H1 (cell line): ENCODE data around the gene R3HDM1. TPM values are rescaled to one million over a fixed set of nuclear protein-coding genes. Genes with fewer than 3 reads are reported as not detected.
A peak's percentile ranks its signal among the peaks of the same experiment; 100 is the strongest.

Experiments used
- CTCF ChIA-PET: fragments of 300-600 bp; sonication (Branson Sonifier 250); formaldehyde crosslinking; loops from one replicate; lab custom pipeline; 2021; ENCODE audit not compliant: partially characterized antibody; lab: Charles Lee
- POLR2A ChIA-PET: fragments of 300-600 bp; sonication (Branson Sonifier 250); formaldehyde crosslinking; loops from one replicate; lab custom pipeline; 2021; ENCODE audit warnings: inconsistent platforms; ENCODE audit not compliant: partially characterized antibody; lab: Charles Lee
- DNase-seq, 2 experiments: peaks; one replicate each; pipeline versions ENCODE4 v3.0.0 to v3.0.0-alpha.2; 2010 to 2022; ENCODE audit warnings: low spot score in 2 of 2, low read depth in 1 of 2, mixed read lengths in 1 of 2
- FAIRE-seq: peaks from 2 replicates; lab custom pipeline; 2011; peaks lifted over from hg19 to GRCh38; lab: Jason Lieb, UNC
- H2AFZ ChIP-seq: 2 replicates; pipeline ENCODE4 v1.8.1; 2012; ENCODE audit warnings: low read length, inconsistent platforms
- H2AK5ac ChIP-seq: 2 replicates; pipeline ENCODE4 v1.6.1; 2013; ENCODE audit warnings: low read depth, low read length
- H2BK120ac ChIP-seq: replicated peaks from 2 replicates; pipeline ENCODE3; 2013; ENCODE audit warnings: low read depth, low read length, inconsistent platforms
- H2BK12ac ChIP-seq: 2 replicates; pipeline ENCODE4 v1.6.1; 2013; ENCODE audit warnings: low read depth, low read length
- H2BK15ac ChIP-seq: 2 replicates; pipeline ENCODE4 v1.6.1; 2013; ENCODE audit warnings: low read length
- H2BK20ac ChIP-seq: 2 replicates; pipeline ENCODE4 v1.6.1; 2013; ENCODE audit warnings: low read length
- H2BK5ac ChIP-seq: 2 replicates; pipeline ENCODE4 v1.6.1; 2013; ENCODE audit warnings: low read depth, low read length
- H3K14ac ChIP-seq: 2 replicates; pipeline ENCODE4 v1.6.1; 2013; ENCODE audit warnings: inconsistent platforms; ENCODE audit not compliant: insufficient read length
- H3K18ac ChIP-seq: 2 replicates; pipeline ENCODE4 v1.6.1; 2013; ENCODE audit warnings: low read length; ENCODE audit errors: extremely low read depth
- H3K23ac ChIP-seq: 2 replicates; pipeline ENCODE4 v1.6.1; 2013; ENCODE audit warnings: inconsistent platforms; ENCODE audit not compliant: insufficient read length
- H3K23me2 ChIP-seq: 2 replicates; pipeline ENCODE4 v1.6.1; 2013; ENCODE audit warnings: low read depth, low read length
- H3K27ac ChIP-seq: 2 replicates; pipeline ENCODE4 v1.6.1; 2011; ENCODE audit warnings: low read depth, low read length, inconsistent platforms
- H3K27me3 ChIP-seq, 4 experiments: replicated peaks in 1 of 4; 1 replicate in 1 of 4; 2 replicates in 3 of 4; pipeline versions ENCODE4 v1.6.1 to v1.8.1; 2011 to 2013; ENCODE audit warnings: low read length in 3 of 4, mild to moderate bottlenecking in 3 of 4, inconsistent platforms in 2 of 4, mixed read lengths in 2 of 4, moderate library complexity in 1 of 4; ENCODE audit not compliant: control insufficient read depth in 3 of 4, insufficient read depth in 3 of 4; ENCODE audit errors: extremely low read depth in 1 of 4
- H3K36me3 ChIP-seq, 4 experiments: 2 replicates each; pipeline versions ENCODE4 v1.6.1 to v1.8.1; 2011 to 2013; ENCODE audit warnings: mild to moderate bottlenecking in 4 of 4, low read length in 3 of 4, moderate library complexity in 2 of 4, control low read depth in 1 of 4, inconsistent platforms in 1 of 4; ENCODE audit not compliant: insufficient read depth in 4 of 4, control insufficient read depth in 2 of 4
- H3K4ac ChIP-seq: replicated peaks from 2 replicates; pipeline ENCODE3; 2013; ENCODE audit warnings: low read length, low read depth, mixed read lengths, inconsistent platforms; ENCODE audit not compliant: insufficient read length
- H3K4me1 ChIP-seq, 4 experiments: replicated peaks in 1 of 4; 1 replicate in 1 of 4; 2 replicates in 3 of 4; pipeline versions ENCODE4 v1.6.1 to v1.8.1; 2011 to 2013; ENCODE audit warnings: low read length in 3 of 4, inconsistent platforms in 2 of 4, mixed read lengths in 1 of 4; ENCODE audit not compliant: insufficient read depth in 4 of 4, control insufficient read depth in 3 of 4
- H3K4me2 ChIP-seq, 2 experiments: 2 replicates each; pipeline versions ENCODE4 v1.6.1 to v1.8.1; 2011 to 2013; ENCODE audit warnings: low read depth in 2 of 2, low read length in 2 of 2, control low read depth in 1 of 2, inconsistent platforms in 1 of 2, mild to moderate bottlenecking in 1 of 2; ENCODE audit not compliant: insufficient read depth in 1 of 2
- H3K4me3 ChIP-seq, 4 experiments: fragments of 200-600, 300-600 bp in 1 of 4; sonication (generic), shearing (Covaris generic), sonication (Bioruptor Twin) in 1 of 4; 2 replicates each; pipeline versions ENCODE4 v1.5.1 to v1.8.1; 2011 to 2016; ENCODE audit warnings: low read length in 4 of 4, low read depth in 3 of 4, control low read depth in 2 of 4, inconsistent platforms in 2 of 4, mild to moderate bottlenecking in 2 of 4, mixed read lengths in 1 of 4, moderate library complexity in 1 of 4; ENCODE audit not compliant: insufficient read depth in 2 of 4; ENCODE audit errors: extremely low read depth in 1 of 4
- H3K56ac ChIP-seq: replicated peaks from 2 replicates; pipeline ENCODE3; 2013; ENCODE audit warnings: low read depth, mild to moderate bottlenecking, mixed read lengths, low read length, inconsistent platforms; ENCODE audit not compliant: insufficient read length
- H3K79me1 ChIP-seq: 2 replicates; pipeline ENCODE4 v1.6.1; 2013; ENCODE audit warnings: low read depth, low read length, control low read depth
- H3K79me2 ChIP-seq, 2 experiments: 2 replicates each; pipeline versions ENCODE4 v1.6.1 to v1.8.1; 2012 to 2013; ENCODE audit warnings: low read length in 2 of 2, mild to moderate bottlenecking in 2 of 2, inconsistent platforms in 1 of 2; ENCODE audit not compliant: insufficient read depth in 2 of 2, control insufficient read depth in 1 of 2
- H3K9ac ChIP-seq, 4 experiments: replicated peaks in 1 of 4; 1 replicate in 1 of 4; 2 replicates in 3 of 4; pipeline versions ENCODE4 v1.6.1 to v1.8.1; 2011 to 2013; ENCODE audit warnings: low read depth in 3 of 4, low read length in 3 of 4, control low read depth in 2 of 4, mild to moderate bottlenecking in 2 of 4, moderate library complexity in 2 of 4, inconsistent platforms in 1 of 4; ENCODE audit errors: extremely low read depth in 1 of 4
- H3K9me3 ChIP-seq, 2 experiments: 2 replicates each; pipeline versions ENCODE4 v1.6.1 to v1.8.1; 2012 to 2013; ENCODE audit warnings: mild to moderate bottlenecking in 2 of 2, moderate library complexity in 2 of 2, control low read depth in 1 of 2, inconsistent platforms in 1 of 2, low read depth in 1 of 2, low read length in 1 of 2, mixed read lengths in 1 of 2; ENCODE audit not compliant: insufficient read depth in 2 of 2
- H4K20me1 ChIP-seq, 2 experiments: replicated peaks in 1 of 2; 2 replicates each; pipeline versions ENCODE3 to v1.8.1; 2011 to 2013; ENCODE audit warnings: inconsistent platforms in 2 of 2, low read length in 2 of 2, mild to moderate bottlenecking in 1 of 2; ENCODE audit not compliant: insufficient read depth in 2 of 2, control insufficient read depth in 1 of 2
- H4K5ac ChIP-seq: 2 replicates; pipeline ENCODE4 v1.6.1; 2013; ENCODE audit warnings: low read length, low read depth, mixed read lengths, inconsistent platforms; ENCODE audit not compliant: insufficient read length
- H4K8ac ChIP-seq: 2 replicates; pipeline ENCODE4 v1.8.0; 2013; ENCODE audit warnings: mild to moderate bottlenecking, moderate library complexity, low read length, inconsistent platforms; ENCODE audit not compliant: insufficient read depth; ENCODE audit errors: extremely low read depth
- H4K91ac ChIP-seq: replicated peaks from 2 replicates; pipeline ENCODE3; 2013; ENCODE audit warnings: low read length, mixed read lengths, inconsistent platforms; ENCODE audit not compliant: insufficient read length
- BACH1 ChIP-seq: IDR thresholded peaks from 2 replicates; pipeline ENCODE4 v1.6.1; 2012; ENCODE audit warnings: low read length, improper control_type of control experiment
- CBX8 ChIP-seq: fragments of 300-800, 300-1000 bp; sonication (generic); IDR thresholded peaks from 2 replicates; pipeline ENCODE4 v1.7.1; 2016; ENCODE audit warnings: low read depth, low read length, borderline replicate concordance
- CEBPB ChIP-seq: IDR thresholded peaks from 2 replicates; pipeline ENCODE4 v1.6.1; 2012; ENCODE audit warnings: low read depth, low read length
- EP300 ChIP-seq, 2 experiments: IDR thresholded peaks; 1 replicate in 1 of 2; 2 replicates in 1 of 2; pipeline ENCODE4 v1.6.1; 2011 to 2012; ENCODE audit warnings: low read depth in 2 of 2, low read length in 2 of 2, mild to moderate bottlenecking in 2 of 2, borderline replicate concordance in 1 of 2, inconsistent platforms in 1 of 2, moderate library complexity in 1 of 2
- NRF1 ChIP-seq: IDR thresholded peaks from 2 replicates; pipeline ENCODE4 v1.6.1; 2011; ENCODE audit warnings: mild to moderate bottlenecking, low read depth, low read length, improper control_type of control experiment
- POLR2A ChIP-seq, 2 experiments: IDR thresholded peaks; 1 replicate in 1 of 2; 2 replicates in 1 of 2; pipeline ENCODE4 v1.6.1; 2011; ENCODE audit warnings: low read depth in 2 of 2, low read length in 2 of 2, mild to moderate bottlenecking in 2 of 2; ENCODE audit errors: control extremely low read depth in 1 of 2
- POLR2AphosphoS5 ChIP-seq: IDR thresholded peaks from 2 replicates; pipeline ENCODE4 v1.6.1; 2011; ENCODE audit warnings: low read depth, low read length
- POU5F1 ChIP-seq: IDR thresholded peaks from 2 replicates; pipeline ENCODE4 v1.6.1; 2011; ENCODE audit warnings: low read depth, mild to moderate bottlenecking, low read length, moderate library complexity
- RAD21 ChIP-seq, 2 experiments: IDR thresholded peaks in 1 of 2; conservative IDR thresholded peaks in 1 of 2; 2 replicates each; pipeline ENCODE4 v1.6.1; 2011; ENCODE audit warnings: low read depth in 2 of 2, low read length in 2 of 2, improper control_type of control experiment in 1 of 2, inconsistent platforms in 1 of 2, mild to moderate bottlenecking in 1 of 2, moderate library complexity in 1 of 2
- RXRA ChIP-seq: IDR thresholded peaks from 2 replicates; pipeline ENCODE4 v1.6.1; 2011; ENCODE audit warnings: low read depth, mild to moderate bottlenecking, low read length, moderate library complexity; ENCODE audit not compliant: insufficient read depth
- SIRT6 ChIP-seq: IDR thresholded peaks from one replicate; pipeline ENCODE4 v1.7.1; 2012; ENCODE audit warnings: low read length, inconsistent platforms
- TCF12 ChIP-seq: IDR thresholded peaks from 2 replicates; pipeline ENCODE4 v1.6.1; 2011; ENCODE audit warnings: low read depth, mild to moderate bottlenecking, low read length
- WGBS, 2 experiments: shearing (Covaris generic) in 1 of 2; methylation state at CpG; one replicate each; pipeline versions ENCODE4 v1.1.6 to v1.1.7; 2013 to 2015; ENCODE audit warnings: low lambda C conversion rate in 2 of 2, mixed read lengths in 2 of 2, inconsistent platforms in 1 of 2, low coverage in 1 of 2, missing lambda C conversion rate in 1 of 2; ENCODE audit not compliant: insufficient replicate concordance in 2 of 2, insufficient coverage in 1 of 2, insufficient read length in 1 of 2; ENCODE audit errors: extremely low coverage in 1 of 2, missing lambda C conversion rate in 1 of 2; 5-methylcytosine and 5-hydroxymethylcytosine counted together
- polyA plus RNA-seq, 7 experiments: library from polyadenylated mRNA; depleted of rRNA in 3 of 7; stranded (reverse) in 5 of 7; unstranded in 2 of 7; fragments of >200 nt in 5 of 7; fragments of 200-250 nt in 2 of 7; gene quantifications; 1 replicate in 5 of 7; 2 replicates in 1 of 7; 4 replicates in 1 of 7; pipeline versions ENCODE4 v1.2.1 to v1.2.3, GENCODE V29; 2011 to 2013; ENCODE audit warnings: missing spikeins in 2 of 7, mixed read lengths in 2 of 7
- total RNA-seq: library from RNA; stranded (reverse); fragmentation: NEBNext Ultra II Directional; extraction: Animal tissue kit (Norgen Biotek cat#: 25700); gene quantifications from 2 replicates; pipeline ENCODE4 v1.2.1, GENCODE V29; 2021
- TF ChIP-seq, protein P1 (sequence below), 3 experiments: IDR thresholded peaks; 1 replicate in 2 of 3; 2 replicates in 1 of 3; pipeline versions ENCODE4 v1.5.1 to v1.6.1; 2011; ENCODE audit warnings: low read length in 3 of 3, mild to moderate bottlenecking in 3 of 3, inconsistent platforms in 2 of 3, low read depth in 1 of 3, moderate library complexity in 1 of 3; ENCODE audit not compliant: insufficient read depth in 1 of 3; ENCODE audit errors: control extremely low read depth in 1 of 3

The R3HDM1 gene
- total and polyA plus RNA-seq, 2 of the 8 experiments (the other 6 are each of a cell fraction or from before 2014, with no cell fraction given), result 77.7 to 120 TPM

DNA sequence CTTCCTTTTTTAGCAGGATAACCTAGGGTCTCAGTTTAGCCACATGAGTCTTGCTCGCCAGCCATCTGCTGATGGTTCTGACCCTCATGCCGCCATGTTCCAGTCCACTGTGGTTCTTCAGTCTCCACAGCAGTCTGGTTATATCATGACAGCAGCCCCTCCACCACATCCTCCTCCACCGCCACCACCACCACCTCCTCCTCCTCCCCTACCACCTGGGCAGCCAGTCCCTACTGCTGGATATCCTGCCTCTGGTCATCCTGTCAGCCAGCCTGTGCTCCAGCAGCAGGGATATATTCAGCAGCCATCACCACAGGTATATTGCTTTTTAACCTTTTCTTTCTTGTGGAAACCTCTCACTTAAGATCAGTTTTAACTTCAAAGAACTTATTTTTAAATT lies 120.4 kb downstream of the R3HDM1 start:
- no peak for DNase-seq
- no peak overlapping the region for H2BK120ac ChIP-seq
- H2BK15ac ChIP-seq, result no peak overlapping the region
- no peaks in the 10 kb centered on the region for H4K20me1 ChIP-seq
- no peak overlapping the region for H4K91ac ChIP-seq
- no peak overlapping the region for H2BK20ac ChIP-seq
- H2BK12ac ChIP-seq, result no peak overlapping the region
- no peak overlapping the region for H3K23ac ChIP-seq
- no peak for FAIRE-seq
- CTCF ChIA-PET, result no interaction called here
- H3K27ac ChIP-seq, result no peak overlapping the region
- peak overlapping the region; percentile 57; the same call in 1 of the 2 replicates for H4K8ac ChIP-seq
- H3K9ac ChIP-seq, result no peak overlapping the region
- H3K4me3 ChIP-seq, result no peak overlapping the region
- H3K4ac ChIP-seq, result no peak overlapping the region
- H3K79me2 ChIP-seq, result no peaks in the 10 kb centered on the region
- no peak overlapping the region for H2BK5ac ChIP-seq
- H3K23me2 ChIP-seq, result no peaks in the 10 kb centered on the region; the same call in 1 of the 2 replicates
- POLR2A ChIA-PET, result no interaction called here
- no peak overlapping the region for H3K56ac ChIP-seq
- no peaks in the 10 kb centered on the region for H3K4me1 ChIP-seq
- H3K4me2 ChIP-seq, result no peak overlapping the region
- H2AFZ ChIP-seq, result no peak overlapping the region
- no peak overlapping the region for H2AK5ac ChIP-seq
- H3K27me3 ChIP-seq, result no peaks in the 10 kb centered on the region
- no peak overlapping the region for H3K14ac ChIP-seq
- H4K5ac ChIP-seq, result no peak overlapping the region
- no peaks in the 10 kb centered on the region for H3K9me3 ChIP-seq
- no peak overlapping the region for H3K18ac ChIP-seq
- H3K36me3 ChIP-seq, result peaks cover 0 to 41% (median 6%) of the 10 kb centered on the region in 4 experiments; a peak in 4 of 8 replicates
- 100% methylated on average over 2 of the region's 3 CpGs; no CpG with 5 or more reads in 1 of the 2 experiments for WGBS, 2 experiments
- no peaks in the 10 kb centered on the region for H3K79me1 ChIP-seq
- TF ChIP-seq, protein P1, sequence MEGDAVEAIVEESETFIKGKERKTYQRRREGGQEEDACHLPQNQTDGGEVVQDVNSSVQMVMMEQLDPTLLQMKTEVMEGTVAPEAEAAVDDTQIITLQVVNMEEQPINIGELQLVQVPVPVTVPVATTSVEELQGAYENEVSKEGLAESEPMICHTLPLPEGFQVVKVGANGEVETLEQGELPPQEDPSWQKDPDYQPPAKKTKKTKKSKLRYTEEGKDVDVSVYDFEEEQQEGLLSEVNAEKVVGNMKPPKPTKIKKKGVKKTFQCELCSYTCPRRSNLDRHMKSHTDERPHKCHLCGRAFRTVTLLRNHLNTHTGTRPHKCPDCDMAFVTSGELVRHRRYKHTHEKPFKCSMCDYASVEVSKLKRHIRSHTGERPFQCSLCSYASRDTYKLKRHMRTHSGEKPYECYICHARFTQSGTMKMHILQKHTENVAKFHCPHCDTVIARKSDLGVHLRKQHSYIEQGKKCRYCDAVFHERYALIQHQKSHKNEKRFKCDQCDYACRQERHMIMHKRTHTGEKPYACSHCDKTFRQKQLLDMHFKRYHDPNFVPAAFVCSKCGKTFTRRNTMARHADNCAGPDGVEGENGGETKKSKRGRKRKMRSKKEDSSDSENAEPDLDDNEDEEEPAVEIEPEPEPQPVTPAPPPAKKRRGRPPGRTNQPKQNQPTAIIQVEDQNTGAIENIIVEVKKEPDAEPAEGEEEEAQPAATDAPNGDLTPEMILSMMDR (IDR thresholded peaks at IDR 0.05; ENCODE audit: control extremely low read depth in 1 of 3, insufficient read depth in 1 of 3, low read depth in 1 of 3, low read length in 3 of 3), result no peak
- TF ChIP-seq RXRA (no peak), CEBPB (no peak), NRF1 (no peak), TCF12 (no peak), RAD21 (IDR thresholded peaks at IDR 0.05 in 1 of 2, conservative IDR thresholded peaks at IDR 0.05 in 1 of 2; ENCODE audit: low read depth in 2 of 2, low read length in 2 of 2) (no peak), POLR2AphosphoS5 (no peak), BACH1 (no peak), POU5F1 (no peak), SIRT6 (no peak), EP300 (IDR thresholded peaks at IDR 0.05; ENCODE audit: borderline replicate concordance in 1 of 2, low read depth in 2 of 2, low read length in 2 of 2) (no peak), CBX8 (no peak), POLR2A (IDR thresholded peaks at IDR 0.05; ENCODE audit: control extremely low read depth in 1 of 2, low read depth in 2 of 2, low read length in 2 of 2) (no peak)
